Hematopoietic multipotent progenitor cell treated with erythropoietin and hydrocortisone succinate and interleukin-3 and kit ligand, for 17 days (in vitro differentiated cells): ENCODE measurements around the gene CCNY.
"Not testable (repeated sequence)": the region's sequence is repeated elsewhere in the genome, so short reads cannot be mapped to it uniquely, and the experiment has no call there.

Experiments
- DNase-seq: peaks from one replicate; pipeline ENCODE4 v3.0.0-alpha.2; 2015; ENCODE audit warnings: low spot score

Gene CCNY

GRCh38 chr10:35384265-35384868 lies 48.1 kb downstream of the CCNY start:
- no peak for DNase-seq

- no peak for DNase-seq
Observed at GRCh38 chr10:35386594-35387174, 50.4 kb downstream of the CCNY start.

GRCh38 chr10:35387768-35388167 lies 51.5 kb downstream of the CCNY start:
- DNase-seq: no peak

GRCh38 chr10:35388197-35388596 lies 51.9 kb downstream of the CCNY start:
- no peak for DNase-seq

- no peak for DNase-seq
Observed at GRCh38 chr10:35388682-35389081, 52.4 kb downstream of the CCNY start.

DNA sequence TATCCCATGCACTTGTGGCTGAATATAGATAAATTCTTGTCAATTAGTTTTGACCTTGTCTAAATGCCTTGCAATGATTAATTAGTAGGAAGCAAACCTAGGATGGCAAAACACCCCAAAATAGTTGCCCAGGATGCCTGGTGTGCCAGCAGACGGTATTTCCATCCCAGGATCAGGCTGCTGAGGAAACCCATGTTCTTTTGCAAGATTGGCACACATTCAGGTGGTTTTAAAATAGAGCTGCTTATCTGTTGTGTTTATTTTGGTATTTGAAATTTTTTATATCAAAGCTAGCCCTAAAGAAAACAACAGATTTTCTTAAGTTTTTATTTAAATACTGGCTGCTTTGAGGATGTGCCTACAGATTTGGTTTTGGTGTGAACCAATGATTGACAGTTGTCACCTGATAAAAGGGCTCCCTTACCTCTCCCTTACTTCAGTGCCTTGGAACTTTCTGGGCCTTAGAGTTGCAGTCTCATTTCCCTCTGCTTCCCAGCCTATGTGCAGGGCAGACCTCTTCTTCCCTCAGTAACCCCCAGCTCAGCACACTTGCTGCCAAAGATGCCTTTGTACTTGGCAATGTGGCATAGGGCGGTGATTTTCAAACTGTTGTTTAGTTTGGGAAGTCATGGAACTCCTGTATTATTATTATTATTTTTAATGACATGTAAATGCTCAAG lies 54.0 kb downstream of the CCNY start:
- no peak for DNase-seq

DNA sequence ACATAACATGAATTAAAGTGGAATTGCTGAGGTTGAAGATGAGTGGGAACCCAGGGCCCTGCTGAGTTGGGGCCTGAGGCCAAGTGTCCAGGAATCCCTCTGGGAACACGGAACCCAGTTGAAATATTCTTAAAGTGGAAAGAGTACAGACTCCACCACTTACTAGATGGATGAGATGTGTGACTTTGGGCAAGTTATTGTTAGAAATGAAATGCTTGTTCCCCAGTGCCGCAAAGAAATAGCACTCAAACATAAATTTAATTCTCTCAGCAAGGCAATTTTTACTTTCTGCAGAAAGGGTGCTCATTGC lies 54.5 kb downstream of the CCNY start:
- no peak for DNase-seq

- no peak for DNase-seq
Observed at GRCh38 chr10:35391153-35391953, 55.0 kb downstream of the CCNY start.

DNA sequence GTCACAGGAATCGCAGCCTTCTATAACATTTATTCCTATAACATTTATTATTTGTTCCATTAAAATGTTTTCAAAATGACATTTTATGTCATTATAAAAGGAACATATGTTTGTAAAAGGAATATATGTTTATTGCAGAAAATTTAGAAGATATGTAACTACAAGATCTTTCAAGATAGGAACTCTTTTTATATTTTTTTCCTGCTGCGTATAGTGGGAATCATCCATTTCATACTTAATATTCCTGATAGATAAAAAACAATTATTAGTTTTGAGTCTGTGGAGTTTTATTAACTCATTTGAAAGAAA lies 55.6 kb downstream of the CCNY start:
- no peak for DNase-seq

DNA sequence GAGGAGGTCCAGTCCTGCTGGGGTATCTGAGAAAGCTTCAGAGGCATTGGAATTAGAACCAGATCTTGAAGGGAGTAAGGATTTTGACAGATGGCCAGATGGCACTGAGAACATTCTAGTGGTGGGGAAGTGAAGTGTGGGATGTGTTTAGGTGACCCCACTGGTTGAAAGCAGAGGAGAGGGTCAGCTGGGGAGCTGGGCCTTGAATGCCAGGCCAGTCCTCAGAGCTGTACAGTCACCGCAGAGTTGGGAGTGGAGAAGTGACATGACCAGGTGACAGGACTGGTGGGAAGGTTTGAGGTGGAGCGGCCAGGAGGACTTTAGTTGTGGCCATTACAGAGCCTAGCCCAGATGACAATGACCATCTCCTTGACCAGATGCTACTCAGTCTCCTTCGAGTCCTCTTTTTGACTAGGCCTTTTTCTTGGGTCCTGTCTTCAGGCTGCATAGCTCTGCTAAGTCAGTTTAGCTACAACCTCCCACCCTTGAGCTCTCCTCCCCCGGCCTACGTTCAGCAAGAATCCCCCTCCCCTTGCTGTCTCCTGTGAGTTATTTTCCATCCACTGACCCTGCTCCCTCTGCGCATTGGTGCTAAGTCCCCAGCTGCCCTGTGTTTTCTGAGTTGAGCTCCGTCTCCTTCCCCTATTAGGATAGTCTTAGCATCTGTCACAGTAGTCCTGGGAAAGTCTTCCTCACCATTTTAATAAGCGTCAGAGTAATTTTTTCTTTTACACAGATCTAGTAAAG lies 56.3 kb downstream of the CCNY start:
- no peak for DNase-seq

DNA sequence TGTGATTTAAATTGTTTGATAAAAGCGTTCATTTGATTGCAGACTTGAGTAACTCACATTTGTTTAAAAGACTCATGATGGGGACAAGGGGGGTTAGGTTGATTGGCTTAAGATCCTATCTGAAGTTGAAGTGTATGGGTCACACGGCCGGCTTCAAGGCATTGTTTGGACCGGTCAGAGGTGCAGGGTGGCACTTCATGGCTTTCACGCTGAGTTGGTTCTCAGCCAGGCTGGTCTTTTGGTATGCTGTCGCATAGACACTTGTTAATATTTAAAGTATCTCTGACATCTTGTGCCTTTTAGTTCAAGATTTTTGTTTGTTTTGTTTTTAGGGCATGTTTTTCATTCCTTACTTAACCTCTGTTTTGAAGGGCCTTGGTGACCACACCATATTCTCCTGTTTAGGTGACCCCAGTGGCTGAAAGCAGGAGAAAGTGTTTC lies 58.1 kb downstream of the CCNY start:
- DNase-seq: no peak

GRCh38 chr10:35394934-35395333 lies 58.6 kb downstream of the CCNY start:
- DNase-seq: no peak

GRCh38 chr10:35396560-35397434 lies 60.5 kb downstream of the CCNY start:
- no peak for DNase-seq

GRCh38 chr10:35397953-35398352 lies 61.6 kb downstream of the CCNY start:
- DNase-seq: no peak

DNA sequence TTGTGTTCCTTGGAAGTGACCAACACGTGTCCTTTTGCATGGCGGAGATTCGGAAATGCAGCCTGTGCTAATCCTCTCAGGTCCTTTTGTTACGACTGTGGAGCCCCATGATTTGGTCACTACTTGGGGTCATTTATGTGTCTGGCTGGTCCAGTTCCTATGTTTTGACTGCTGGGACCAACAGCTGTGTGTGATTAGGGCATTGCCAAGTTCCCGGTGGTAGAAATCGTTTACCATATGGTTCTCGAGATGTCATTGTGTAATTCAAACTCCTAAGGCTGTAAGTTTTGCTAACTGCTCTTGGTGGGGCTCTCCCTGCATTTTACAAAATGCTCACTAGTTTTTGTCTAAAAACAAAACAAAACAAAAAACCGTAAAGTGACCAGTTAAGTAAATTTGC lies 62.0 kb downstream of the CCNY start:
- no peak for DNase-seq

DNA sequence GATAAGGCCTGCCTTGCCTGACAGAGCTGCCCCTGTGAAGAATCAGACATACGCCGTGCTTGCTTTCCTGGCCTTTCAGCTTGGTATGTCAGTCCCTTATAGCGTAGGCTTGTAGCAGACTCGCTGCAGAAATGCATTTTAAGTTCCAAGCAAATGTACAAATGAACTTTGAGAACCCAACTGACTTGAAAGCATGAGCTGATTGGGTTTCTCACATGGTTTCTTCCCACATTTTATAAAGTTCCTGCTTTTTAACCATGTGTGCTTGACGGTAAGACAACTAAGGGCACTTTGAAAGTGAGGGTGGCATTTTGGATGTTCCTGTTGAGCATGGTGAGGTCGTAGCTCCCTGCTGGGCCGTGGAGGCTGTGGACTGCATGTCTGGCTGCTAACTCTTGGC lies 62.6 kb downstream of the CCNY start:
- DNase-seq: no peak

- no peak for DNase-seq
Observed at GRCh38 chr10:35399414-35400009, 63.2 kb downstream of the CCNY start.

DNA sequence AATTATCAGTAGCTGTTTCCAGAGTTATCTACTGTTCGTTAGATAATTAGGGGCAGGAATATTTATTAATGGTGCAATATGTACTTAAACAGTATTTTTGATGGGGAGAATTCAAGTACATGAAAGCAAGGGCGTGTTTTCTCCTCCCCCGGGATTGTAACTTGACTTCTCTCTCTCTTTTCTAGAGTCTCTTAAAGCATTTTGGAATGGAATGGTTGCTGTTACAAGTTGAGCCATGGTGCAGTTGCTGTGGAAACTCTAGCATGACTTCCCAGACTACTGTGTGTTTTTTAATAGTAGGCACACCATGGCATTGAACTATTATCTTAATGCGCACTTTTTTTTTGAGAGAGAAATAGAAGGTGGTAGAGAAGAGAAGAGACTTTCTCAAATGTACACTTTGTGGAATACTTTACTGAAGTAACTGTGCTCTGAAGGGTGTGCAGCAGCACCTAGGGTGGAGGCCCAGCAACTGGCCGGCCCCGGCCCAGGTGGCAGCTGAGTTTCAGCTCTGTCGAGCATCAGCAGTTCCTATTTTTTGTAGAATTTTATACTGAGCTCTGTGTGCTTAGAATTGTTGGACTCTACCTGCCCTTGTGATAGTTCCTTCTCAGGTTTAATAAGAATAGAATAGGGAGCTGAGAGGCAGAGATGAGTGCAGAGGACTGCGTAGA lies 64.4 kb downstream of the CCNY start:
- no peak for DNase-seq

DNA sequence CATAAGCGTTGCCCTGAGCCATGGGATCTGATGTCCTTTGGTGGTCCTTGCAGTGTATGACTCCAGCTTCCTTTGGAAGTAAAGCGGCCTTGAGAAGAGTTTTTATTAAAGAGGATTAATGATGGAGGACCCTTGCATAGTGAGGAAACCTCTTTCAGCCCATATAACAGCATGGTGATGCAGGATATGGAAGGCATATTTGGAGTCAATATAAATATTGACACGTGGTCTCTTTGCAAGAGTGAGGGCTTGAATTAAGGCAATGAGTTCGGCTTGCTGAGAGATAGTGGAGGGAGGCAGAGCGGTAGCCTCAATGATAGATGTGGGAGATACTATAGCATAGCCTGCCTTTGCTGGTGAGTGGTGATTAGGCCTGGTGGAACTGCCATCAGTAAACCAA lies 67.2 kb downstream of the CCNY start:
- DNase-seq: not testable (repeated sequence)

DNA sequence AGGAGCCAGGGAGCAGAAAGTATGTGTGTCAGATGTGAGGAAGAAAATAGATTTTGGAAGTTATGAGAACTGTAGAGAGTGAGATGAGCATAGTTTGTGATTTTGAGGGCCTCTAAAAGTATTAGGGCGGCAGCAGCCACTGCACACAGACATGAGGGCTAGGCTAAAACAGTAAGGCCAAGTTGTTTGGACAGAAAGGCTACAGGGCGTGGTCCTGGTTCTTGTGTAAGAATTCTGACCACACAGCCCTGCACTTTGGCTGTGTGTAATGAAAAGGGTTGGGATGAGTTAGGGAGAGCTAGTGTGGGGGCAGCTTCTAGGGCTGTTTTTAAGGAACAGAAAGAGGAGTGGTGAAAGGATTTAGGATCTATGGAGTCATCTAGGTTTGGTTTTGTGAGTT lies 67.8 kb downstream of the CCNY start:
- DNase-seq: not testable (repeated sequence)
